ENCODE data around the gene NOMO2.
"Not testable (repeated sequence)": the region's sequence is repeated elsewhere in the genome, so short reads cannot be mapped to it uniquely, and the experiment has no call there.

DNA sequence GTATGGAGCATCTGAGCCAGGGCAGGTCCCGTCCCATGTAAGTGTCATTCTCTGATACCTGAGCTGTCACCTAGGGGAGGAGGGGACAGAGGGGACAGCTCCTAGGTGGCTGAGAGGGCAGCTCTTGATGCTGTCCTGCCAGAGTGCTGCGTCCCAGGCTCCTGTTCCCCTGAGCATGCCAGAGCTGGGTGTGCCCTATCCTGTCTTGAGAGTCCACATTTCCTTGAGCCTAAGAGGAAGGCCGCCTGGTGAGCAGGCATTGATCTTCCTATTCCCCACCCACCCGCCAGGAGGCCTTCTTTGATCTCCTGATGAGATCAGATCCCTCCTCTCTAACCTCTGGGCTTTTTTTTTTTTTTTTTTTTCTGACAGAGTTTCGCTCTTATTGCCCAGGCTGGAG is 32.0 kb upstream of the NOMO2 start:
- not testable (repeated sequence) for TF ChIP-seq SUZ12 (IDR thresholded peaks at IDR 0.05; ENCODE audit: extremely low read depth, insufficient read depth, insufficient read length); ZNF274 (IDR thresholded peaks at IDR 0.05; ENCODE audit: low read depth, low read length); YY1 (IDR thresholded peaks at IDR 0.05; ENCODE audit: insufficient read depth, insufficient read length)
